Stimulated activated CD4-positive, alpha-beta T cell treated with anti-CD3 and anti-CD28 coated beads, Interleukin-2, amount 100 ng/mL, for 4 hours (primary cell): ENCODE data around the gene SLC7A6.

Experiments
- DNase-seq: peaks from one replicate; pipeline ENCODE4 v3.0.0-alpha.2; 2020; ENCODE audit warnings: low read depth

Gene SLC7A6

DNA sequence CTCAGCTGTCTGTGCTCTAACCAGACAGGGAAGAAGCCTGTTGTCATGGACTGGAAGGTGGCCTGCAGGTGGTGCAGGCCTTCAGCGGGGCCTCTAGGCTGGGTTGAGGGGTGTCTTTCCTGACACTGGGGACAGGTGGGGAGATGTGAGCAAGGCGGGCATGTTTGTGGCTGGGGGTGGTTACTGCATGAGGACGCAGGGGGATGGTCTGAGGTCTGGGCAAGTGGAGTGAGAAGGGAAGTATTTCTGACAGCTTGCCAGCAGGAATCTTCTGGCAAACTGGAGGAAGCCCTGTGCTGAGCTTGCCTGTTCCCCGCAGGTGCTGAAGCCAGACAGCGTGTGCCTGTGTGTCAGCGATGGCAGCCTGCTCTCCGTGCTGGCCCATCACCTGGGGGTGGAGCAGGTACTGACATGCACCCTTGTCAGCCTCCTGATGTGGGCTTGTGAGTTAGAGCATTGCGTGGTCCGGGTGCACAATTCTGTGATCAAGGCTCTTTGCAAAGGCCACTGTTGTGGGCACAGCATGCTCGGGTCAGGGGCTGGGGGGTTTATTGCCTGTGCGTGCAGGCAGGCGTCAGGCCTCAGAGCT is 82.7 kb downstream of the SLC7A6 start:
- DNase-seq, result no peak

DNA sequence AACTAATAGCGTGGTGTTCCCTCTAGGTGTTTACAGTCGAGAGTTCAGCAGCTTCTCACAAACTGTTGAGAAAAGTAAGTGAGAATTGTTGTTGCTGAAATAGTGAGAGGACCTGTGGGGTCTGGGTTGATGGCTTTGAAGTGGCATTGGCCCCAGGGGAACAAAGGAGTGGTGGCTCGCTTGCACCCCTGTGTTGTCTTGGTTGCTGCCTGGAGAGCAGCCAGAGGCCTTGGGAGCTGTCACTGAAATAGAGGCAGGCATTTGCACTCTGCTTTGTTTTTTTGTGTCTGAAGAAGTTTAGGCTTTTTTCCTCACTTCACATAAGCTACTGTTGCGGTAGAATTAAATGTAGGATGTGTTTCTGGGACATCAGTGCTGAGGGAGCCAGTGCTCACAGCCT is 83.3 kb downstream of the SLC7A6 start:
- DNase-seq, result no peak

DNA sequence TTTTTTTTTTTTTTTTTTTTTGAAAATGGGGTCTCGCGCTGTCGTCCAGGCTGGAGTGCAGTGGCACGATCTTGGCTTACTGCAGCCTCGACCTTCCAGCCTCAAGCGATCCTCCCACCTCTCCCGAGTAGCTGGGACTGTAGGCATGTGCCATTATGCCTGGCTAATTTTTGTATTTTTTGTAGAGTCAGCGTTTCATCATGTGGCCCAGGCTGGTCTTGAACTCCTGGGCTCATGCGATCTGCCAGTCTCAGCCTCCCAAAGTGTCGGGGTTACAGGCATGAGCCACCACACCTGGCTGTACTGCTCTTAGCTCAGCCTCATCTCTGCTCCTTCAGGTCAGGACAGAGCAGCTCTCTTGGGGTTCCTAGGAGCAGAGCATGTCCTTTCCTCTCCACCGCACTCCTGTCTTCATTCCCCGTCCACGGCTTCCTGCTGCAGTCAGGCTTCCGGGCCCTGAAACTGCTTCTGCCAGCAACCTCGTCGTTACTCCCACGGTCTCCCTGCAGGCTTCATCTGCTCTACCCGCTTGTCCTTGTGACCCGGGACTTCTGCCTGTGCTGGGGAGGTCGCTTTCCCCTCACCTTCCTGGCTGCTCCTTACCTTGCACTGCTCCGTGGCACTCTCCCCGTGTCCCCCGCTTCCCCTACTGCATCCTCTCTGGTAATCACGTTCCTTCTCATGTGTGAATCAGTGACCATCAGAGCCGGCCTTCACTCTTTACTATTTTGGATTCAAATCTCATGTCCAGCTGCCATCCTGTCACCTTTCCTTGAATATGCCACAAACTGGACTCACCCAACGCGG is 84.5 kb downstream of the SLC7A6 start:
- no peak for DNase-seq

DNA sequence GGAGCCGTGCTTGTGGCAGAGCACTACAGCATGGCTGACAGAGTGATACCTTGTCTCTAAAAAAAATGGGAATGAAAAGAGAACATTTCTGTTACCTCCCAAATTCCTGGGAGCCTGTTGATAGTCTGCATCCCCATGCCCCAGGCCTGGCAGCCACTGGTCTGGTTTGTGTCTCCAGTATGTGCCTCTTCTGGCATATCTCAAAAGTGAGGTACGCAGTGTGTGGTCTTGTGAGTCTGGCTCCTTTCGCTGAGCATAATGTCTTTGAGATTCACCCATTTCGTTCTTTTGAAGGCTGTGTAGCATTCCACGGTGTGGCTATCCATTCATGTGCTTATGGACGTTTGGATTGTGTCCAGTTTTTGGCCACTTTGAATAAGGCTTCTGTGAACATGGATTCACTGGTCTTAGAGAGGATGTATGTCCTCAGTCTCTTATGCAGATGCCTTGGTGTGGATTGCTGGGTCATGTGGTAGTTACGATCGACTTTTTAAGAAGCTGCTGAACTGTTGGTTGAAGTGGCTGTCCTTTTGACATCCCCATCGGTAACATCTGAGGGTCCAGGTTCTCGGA is 85.6 kb downstream of the SLC7A6 start:
- DNase-seq, result no peak

DNA sequence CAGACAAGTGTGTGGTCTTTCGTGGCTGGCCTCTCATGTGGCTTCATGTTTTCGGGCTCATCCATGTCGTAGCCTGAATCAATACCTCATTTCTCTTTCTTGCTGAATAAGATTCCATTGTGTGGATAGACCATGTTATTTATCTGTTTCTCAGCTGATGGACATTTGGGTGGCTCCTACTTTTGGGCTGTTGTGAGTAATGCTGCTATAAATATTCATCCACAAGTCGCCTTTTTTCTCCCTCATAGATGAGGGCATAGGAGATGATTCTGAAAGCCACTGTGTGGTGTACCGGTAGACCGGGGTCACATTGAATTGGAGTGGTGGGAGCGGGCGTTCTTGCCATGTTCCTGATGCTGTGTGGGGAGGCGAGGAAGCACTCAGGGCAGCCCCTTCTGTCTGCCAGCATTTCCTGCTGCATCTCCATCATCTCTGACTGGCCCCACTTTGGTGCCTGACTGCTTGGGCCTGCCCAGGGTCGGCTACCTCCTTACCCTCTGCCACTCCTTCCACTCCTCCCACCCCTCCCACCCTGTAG is 86.6 kb downstream of the SLC7A6 start:
- no peak for DNase-seq
